PC-9 (cell line): Measurements from ENCODE around the gene ARMH1. TPM values are rescaled to one million over a fixed set of nuclear protein-coding genes. Genes with fewer than 3 reads are reported as not detected.

Experiments
- BruUV-seq: library from RNA; stranded (reverse); fragments of 400-500 nt; replicated peaks from 2 replicates; lab custom pipeline; 2021; lab: Mats Ljungman, UMichigan
- CTCF ChIA-PET: fragments of 300-600 bp; sonication (Branson Sonifier 250); formaldehyde crosslinking; loops from one replicate; lab custom pipeline; 2022; ENCODE audit warnings: antibody characterized with exemption; lab: Charles Lee
- POLR2A ChIA-PET: fragments of 300-600 bp; sonication (Branson Sonifier 250); formaldehyde crosslinking; loops from one replicate; lab custom pipeline; 2022; ENCODE audit warnings: antibody characterized with exemption; ENCODE audit not compliant: unreplicated experiment; lab: Charles Lee
- DNase-seq, 2 experiments: peaks; one replicate each; pipeline versions ENCODE4 v3.0.0 to v3.0.0-alpha.2; 2015 to 2022; ENCODE audit warnings: mixed read lengths in 1 of 2
- H2AFZ ChIP-seq: fragments of 200-600 bp; sonication (generic); 2 replicates; pipeline ENCODE4 v1.8.1; 2017; ENCODE audit warnings: antibody characterized with exemption
- H3F3A ChIP-seq: fragments of 200-600 bp; sonication (generic); 2 replicates; pipeline ENCODE4 v1.8.1; 2017; ENCODE audit warnings: antibody characterized with exemption, mild to moderate bottlenecking, low read depth; ENCODE audit not compliant: insufficient read depth
- H3K27ac ChIP-seq: fragments of 200-600 bp; sonication (generic); 2 replicates; pipeline ENCODE4 v1.6.1; 2016; ENCODE audit warnings: mixed run types
- H3K27me3 ChIP-seq: fragments of 200-600 bp; sonication (generic); 2 replicates; pipeline ENCODE4 v1.6.1; 2016; ENCODE audit warnings: low read depth, mixed run types; ENCODE audit not compliant: insufficient read depth
- H3K36me3 ChIP-seq: fragments of 200-600 bp; sonication (generic); 2 replicates; pipeline ENCODE4 v1.6.1; 2016; ENCODE audit warnings: low read depth, mixed run types
- H3K4me1 ChIP-seq: fragments of 200-600 bp; sonication (generic); replicated peaks from 2 replicates; pipeline ENCODE4 v1.6.1; 2016; ENCODE audit warnings: mixed run types; ENCODE audit not compliant: insufficient read depth
- H3K4me2 ChIP-seq: fragments of 200-600 bp; sonication (generic); 2 replicates; pipeline ENCODE4 v1.6.1; 2017; ENCODE audit warnings: mixed run types
- H3K4me3 ChIP-seq: fragments of 200-600 bp; sonication (generic); 2 replicates; pipeline ENCODE4 v1.6.1; 2016; ENCODE audit warnings: mixed run types
- H3K79me2 ChIP-seq: fragments of 200-600 bp; sonication (generic); 2 replicates; pipeline ENCODE4 v1.6.1; 2017; ENCODE audit warnings: low read depth, mixed run types
- H3K9me2 ChIP-seq: fragments of 200-600 bp; sonication (generic); 2 replicates; pipeline ENCODE4 v1.8.1; 2017; ENCODE audit warnings: mild to moderate bottlenecking; ENCODE audit not compliant: insufficient read depth
- H3K9me3 ChIP-seq: fragments of 200-600 bp; sonication (generic); 2 replicates; pipeline ENCODE4 v1.8.1; 2016; ENCODE audit warnings: low read depth; ENCODE audit not compliant: insufficient read depth
- H4K20me1 ChIP-seq: fragments of 200-600 bp; sonication (generic); 2 replicates; pipeline ENCODE4 v1.8.1; 2017; ENCODE audit not compliant: insufficient read depth
- CTCF ChIP-seq: fragments of 200-600 bp; sonication (generic); conservative IDR thresholded peaks from 2 replicates; pipeline ENCODE4 v1.6.1; 2017; ENCODE audit warnings: mixed run types, antibody characterized with exemption, mild to moderate bottlenecking, moderate library complexity
- EZH2 ChIP-seq: fragments of 200-600 bp; sonication (generic); IDR thresholded peaks from 2 replicates; pipeline ENCODE4 v1.8.0; 2017; ENCODE audit warnings: antibody characterized with exemption, low read depth
- intact Hi-C: fragments of 100-400 bp; cut with micrococcal nuclease; formaldehyde crosslinking; loops from one replicate; pipeline ENCODE4 v1.10.0; 2022; ENCODE audit not compliant: unreplicated experiment
- total RNA-seq: library from RNA; stranded (reverse); gene quantifications from 2 replicates; pipeline ENCODE4 v1.2.3, GENCODE V29; 2021

Gene ARMH1
- total RNA-seq, 1 experiment from 2014 or later = 16.9 TPM

GRCh38 chr1:44678626-44679025 is 4.1 kb downstream of the ARMH1 start:
- no peaks in the 10 kb centered on the region; the same call in 1 of the 2 replicates for H3K9me2 ChIP-seq
- intact Hi-C loops = loop anchor here (10.0 kb wide), 1 partner anchor 1006 kb away; the partner anchor contains the start of genes GPBP1L1 and TMEM69
- H4K20me1 ChIP-seq = no peaks in the 10 kb centered on the region
- H2AFZ ChIP-seq = no peak overlapping the region
- H3K27ac ChIP-seq = no peak overlapping the region
- H3K27me3 ChIP-seq = no peaks in the 10 kb centered on the region
- ChIA-PET CTCF (no interaction called here), POLR2A (no interaction called here)
- H3K36me3 ChIP-seq = no peaks in the 10 kb centered on the region
- H3F3A ChIP-seq = peaks cover 36% of the 10 kb centered on the region
- no peak for DNase-seq
- H3K9me3 ChIP-seq = no peaks in the 10 kb centered on the region
- peaks cover 7% of the 10 kb centered on the region for H3K79me2 ChIP-seq
- H3K4me1 ChIP-seq = peaks cover 35% of the 10 kb centered on the region
- BruUV-seq = no TSS peak
- no peak overlapping the region for H3K4me2 ChIP-seq
- no peak for TF ChIP-seq CTCF
- no peak for TF ChIP-seq EZH2
- H3K4me3 ChIP-seq = no peak overlapping the region

GRCh38 chr1:44679468-44679867 is 5.0 kb downstream of the ARMH1 start:
- POLR2A ChIA-PET = no interaction called here
- no peak overlapping the region for H2AFZ ChIP-seq

More at GRCh38 chr1:44679468-44679867, 5.0 kb downstream of the ARMH1 start:
- no peaks in the 10 kb centered on the region for H3K36me3 ChIP-seq
- CTCF ChIA-PET = no interaction called here
- H3K4me1 ChIP-seq = peaks cover 34% of the 10 kb centered on the region
- no peak overlapping the region for H3K4me3 ChIP-seq
- no peaks in the 10 kb centered on the region for H3K27me3 ChIP-seq
- H3K9me3 ChIP-seq = no peaks in the 10 kb centered on the region
- H3K27ac ChIP-seq = no peak overlapping the region
- no peak for DNase-seq
- H3K4me2 ChIP-seq = no peak overlapping the region
- no peaks in the 10 kb centered on the region; the same call in 1 of the 2 replicates for H3K9me2 ChIP-seq
- H4K20me1 ChIP-seq = no peaks in the 10 kb centered on the region
- BruUV-seq = no TSS peak
- peaks cover 34% of the 10 kb centered on the region for H3F3A ChIP-seq
- TF ChIP-seq EZH2 (no peak), CTCF (no peak)
- intact Hi-C loops = loop anchor here (10.0 kb wide), 1 partner anchor 1005 kb away; the partner anchor contains the start of genes GPBP1L1 and TMEM69
- peaks cover 7% of the 10 kb centered on the region; the same call in 1 of the 2 replicates for H3K79me2 ChIP-seq
